HAP-1 (cell line): Measurements from ENCODE around the gene SCLY.

Experiments
- DNase-seq, 2 experiments: peaks; one replicate each; pipeline ENCODE4 v3.0.0-alpha.2; 2016 to 2020; ENCODE audit warnings: low spot score in 2 of 2
- H3K27me3 ChIP-seq: fragments of 250-450 bp; sonication (Bioruptor Pico); 2 replicates; pipeline ENCODE4 v1.5.1; 2020; ENCODE audit warnings: low read depth, mild to moderate bottlenecking, moderate library complexity
- H3K36me3 ChIP-seq: fragments of 250-450 bp; sonication (Bioruptor Pico); replicated peaks from 2 replicates; pipeline ENCODE4 v1.5.1; 2020; ENCODE audit warnings: mild to moderate bottlenecking
- H3K4me1 ChIP-seq: fragments of 250-450 bp; sonication (Bioruptor Pico); 2 replicates; pipeline ENCODE4 v1.5.1; 2020; ENCODE audit warnings: mild to moderate bottlenecking
- H3K4me3 ChIP-seq: fragments of 250-450 bp; sonication (Bioruptor Pico); 2 replicates; pipeline ENCODE4 v1.5.1; 2020; ENCODE audit warnings: mild to moderate bottlenecking, moderate library complexity
- H3K9me3 ChIP-seq: fragments of 250-450 bp; sonication (Bioruptor Pico); 2 replicates; pipeline ENCODE4 v1.5.1; 2020; ENCODE audit warnings: mild to moderate bottlenecking, moderate library complexity
- in situ Hi-C: fragments of 300-500 bp; cut with MboI; formaldehyde crosslinking; loops from 3 replicates; pipeline ENCODE4 v1.14.3; 2020; ENCODE audit warnings: low sequenced_read_pairs, inconsistent platforms, mixed read lengths

The SCLY gene

GRCh38 chr2:238100821-238101771 is 40.3 kb downstream of the SCLY start:
- H3K4me1 ChIP-seq = 0 out of 2 replicates have a peak, but pooled peaks cover 3% of the 10 kb centered on the region
- H3K27me3 ChIP-seq = no peaks in the 10 kb centered on the region
- in situ Hi-C loops = no loop called here
- no peak overlapping the region for H3K4me3 ChIP-seq
- H3K36me3 ChIP-seq = peaks cover 4% of the 10 kb centered on the region; the same call in 1 of the 2 replicates
- no peak for DNase-seq
- no peaks in the 10 kb centered on the region for H3K9me3 ChIP-seq

GRCh38 chr2:238101891-238102841 is 41.4 kb downstream of the SCLY start:
- Histone ChIP-seq H3K4me1 (0 out of 2 replicates have a peak, but pooled peaks cover 3% of the 10 kb centered on the region), H3K36me3 (no peaks in the 10 kb centered on the region), H3K9me3 (no peaks in the 10 kb centered on the region), H3K4me3 (no peak overlapping the region), H3K27me3 (no peaks in the 10 kb centered on the region)
- in situ Hi-C loops = no loop called here
- DNase-seq = no peak

- Histone ChIP-seq H3K4me1 (0 out of 2 replicates have a peak, but pooled peaks cover 3% of the 10 kb centered on the region), H3K27me3 (no peaks in the 10 kb centered on the region), H3K4me3 (no peak overlapping the region), H3K9me3 (no peaks in the 10 kb centered on the region), H3K36me3 (no peaks in the 10 kb centered on the region)
- no peak for DNase-seq
- in situ Hi-C loops = no loop called here
These were observed 42.1 kb downstream of the SCLY start for GRCh38 chr2:238102865-238103264.

- Histone ChIP-seq H3K4me3 (no peak overlapping the region), H3K9me3 (no peaks in the 10 kb centered on the region), H3K27me3 (no peaks in the 10 kb centered on the region), H3K4me1 (0 out of 2 replicates have a peak, but pooled peaks cover under 1% of the 10 kb centered on the region), H3K36me3 (no peaks in the 10 kb centered on the region)
- in situ Hi-C loops = no loop called here
- DNase-seq = no peak
These were observed 42.8 kb downstream of the SCLY start for GRCh38 chr2:238103465-238104225.

- no peaks in the 10 kb centered on the region for H3K36me3 ChIP-seq
- no peaks in the 10 kb centered on the region for H3K4me1 ChIP-seq
- H3K27me3 ChIP-seq = no peaks in the 10 kb centered on the region
- in situ Hi-C loops = no loop called here
- no peaks in the 10 kb centered on the region for H3K9me3 ChIP-seq
- DNase-seq = no peak
- no peak overlapping the region for H3K4me3 ChIP-seq
These were observed 43.5 kb downstream of the SCLY start for GRCh38 chr2:238104226-238104690.

GRCh38 chr2:238104691-238105371 is 44.0 kb downstream of the SCLY start:
- no peaks in the 10 kb centered on the region for H3K9me3 ChIP-seq
- in situ Hi-C loops = no loop called here
- peak in 1 of 2 experiments; percentile 5 for DNase-seq
- no peaks in the 10 kb centered on the region for H3K36me3 ChIP-seq
- no peak overlapping the region for H3K4me3 ChIP-seq
- no peaks in the 10 kb centered on the region for H3K4me1 ChIP-seq
- H3K27me3 ChIP-seq = no peaks in the 10 kb centered on the region

GRCh38 chr2:238105506-238106338 is 44.9 kb downstream of the SCLY start:
- Histone ChIP-seq H3K4me3 (no peak overlapping the region), H3K4me1 (no peaks in the 10 kb centered on the region), H3K9me3 (no peaks in the 10 kb centered on the region), H3K27me3 (no peaks in the 10 kb centered on the region), H3K36me3 (no peaks in the 10 kb centered on the region)
- DNase-seq = peak in 1 of 2 experiments; percentile 5
- in situ Hi-C loops = no loop called here

- Histone ChIP-seq H3K4me1 (no peaks in the 10 kb centered on the region), H3K9me3 (no peaks in the 10 kb centered on the region), H3K4me3 (no peak overlapping the region), H3K27me3 (no peaks in the 10 kb centered on the region), H3K36me3 (no peaks in the 10 kb centered on the region)
- in situ Hi-C loops = no loop called here
- DNase-seq = peak in 1 of 2 experiments; percentile 14
These were observed 45.5 kb downstream of the SCLY start for GRCh38 chr2:238106339-238106697.

- no peaks in the 10 kb centered on the region for H3K27me3 ChIP-seq
- H3K4me3 ChIP-seq = no peak overlapping the region
- DNase-seq = peak in 1 of 2 experiments; percentile 62
- in situ Hi-C loops = no loop called here
- no peaks in the 10 kb centered on the region for H3K4me1 ChIP-seq
- H3K36me3 ChIP-seq = no peaks in the 10 kb centered on the region
- no peaks in the 10 kb centered on the region for H3K9me3 ChIP-seq
These were observed 46.1 kb downstream of the SCLY start for GRCh38 chr2:238106698-238107524.

- no peaks in the 10 kb centered on the region for H3K9me3 ChIP-seq
- H3K36me3 ChIP-seq = no peaks in the 10 kb centered on the region
- H3K4me3 ChIP-seq = no peak overlapping the region
- H3K27me3 ChIP-seq = no peaks in the 10 kb centered on the region; the same call in 1 of the 2 replicates
- peak in 1 of 2 experiments; percentile 21 for DNase-seq
- no peaks in the 10 kb centered on the region for H3K4me1 ChIP-seq
- in situ Hi-C loops = no loop called here
These were observed 47.0 kb downstream of the SCLY start for GRCh38 chr2:238107525-238108422.
